GM21515 (cell line): ENCODE measurements around the gene MAN1A1.
"Not testable (repeated sequence)": the region's sequence is repeated elsewhere in the genome, so short reads cannot be mapped to it uniquely, and the experiment has no call there.

ENCODE experiments used
- ATAC-seq: cut with Tn5 transposase; IDR thresholded peaks from one replicate; pipeline ENCODE4 v1.9.1; 2021; ENCODE audit not compliant: unreplicated experiment

MAN1A1 gene

GRCh38 chr6:119307056-119307455 lies 42.5 kb downstream of the MAN1A1 start:
- no peak for ATAC-seq

DNA sequence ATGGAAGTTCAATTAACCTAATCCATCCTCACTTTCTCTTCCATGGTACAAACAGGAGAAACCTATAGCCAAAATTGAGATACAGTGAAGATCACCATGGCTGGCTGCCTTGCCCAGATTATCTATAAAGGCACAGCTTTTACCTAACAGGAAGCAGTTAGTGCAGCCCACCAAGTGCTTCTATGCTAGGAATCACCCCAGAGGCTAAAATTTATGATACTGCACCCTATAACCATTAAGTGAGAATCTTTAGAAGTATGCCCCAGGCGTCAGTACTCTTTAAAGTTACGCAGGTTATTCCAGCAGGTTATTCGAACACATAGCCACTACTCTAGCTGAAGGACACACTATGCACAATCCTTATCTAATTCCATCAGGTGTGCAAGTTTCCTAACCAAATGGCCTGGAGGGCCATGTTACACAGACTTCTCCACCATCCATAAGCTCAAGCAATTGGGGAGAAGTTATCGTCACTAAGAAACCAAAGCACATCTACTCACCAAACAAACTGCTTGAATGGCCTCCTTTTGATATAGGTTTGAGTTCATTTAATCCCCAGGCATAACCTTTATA lies 43.1 kb downstream of the MAN1A1 start:
- no peak for ATAC-seq

DNA sequence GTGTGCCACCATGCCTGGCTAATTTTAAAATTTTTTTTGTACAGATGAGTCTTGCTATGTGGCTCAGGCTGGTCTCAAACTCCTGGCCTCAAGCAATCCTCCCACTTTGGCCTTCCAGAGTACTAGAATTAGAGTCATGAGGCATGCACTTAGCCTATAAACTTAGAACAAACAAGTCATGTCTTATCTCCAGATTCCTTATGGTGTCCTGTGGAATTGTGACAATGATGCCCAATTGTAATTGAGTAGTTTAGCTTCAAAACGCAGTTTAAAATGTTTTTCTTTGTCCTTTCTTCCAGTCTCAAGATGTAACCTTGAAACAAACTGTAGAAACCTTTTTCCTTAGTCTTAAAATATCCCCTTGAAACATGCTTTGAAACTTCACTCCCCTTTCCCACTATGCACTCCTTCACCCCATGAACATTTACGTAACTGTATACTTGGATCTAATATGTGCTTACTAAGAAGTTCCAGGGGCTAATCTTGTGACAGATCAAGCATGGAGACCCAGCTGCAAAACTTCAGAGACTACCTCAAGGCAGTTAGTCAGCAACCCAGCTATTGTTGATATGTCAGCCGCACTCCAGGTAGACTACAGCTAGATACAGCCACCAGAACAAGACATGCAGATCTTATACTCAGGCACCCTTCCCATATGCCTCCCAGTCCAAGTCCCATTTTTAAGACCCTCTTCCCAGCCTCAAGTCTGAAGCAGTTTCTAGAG lies 46.2 kb downstream of the MAN1A1 start:
- ATAC-seq = no peak

GRCh38 chr6:119301429-119301828 lies 48.1 kb downstream of the MAN1A1 start:
- no peak for ATAC-seq

- ATAC-seq = no peak
Observed at GRCh38 chr6:119299694-119300093, 49.9 kb downstream of the MAN1A1 start.

- no peak for ATAC-seq
Observed at GRCh38 chr6:119297049-119297448, 52.5 kb downstream of the MAN1A1 start.

DNA sequence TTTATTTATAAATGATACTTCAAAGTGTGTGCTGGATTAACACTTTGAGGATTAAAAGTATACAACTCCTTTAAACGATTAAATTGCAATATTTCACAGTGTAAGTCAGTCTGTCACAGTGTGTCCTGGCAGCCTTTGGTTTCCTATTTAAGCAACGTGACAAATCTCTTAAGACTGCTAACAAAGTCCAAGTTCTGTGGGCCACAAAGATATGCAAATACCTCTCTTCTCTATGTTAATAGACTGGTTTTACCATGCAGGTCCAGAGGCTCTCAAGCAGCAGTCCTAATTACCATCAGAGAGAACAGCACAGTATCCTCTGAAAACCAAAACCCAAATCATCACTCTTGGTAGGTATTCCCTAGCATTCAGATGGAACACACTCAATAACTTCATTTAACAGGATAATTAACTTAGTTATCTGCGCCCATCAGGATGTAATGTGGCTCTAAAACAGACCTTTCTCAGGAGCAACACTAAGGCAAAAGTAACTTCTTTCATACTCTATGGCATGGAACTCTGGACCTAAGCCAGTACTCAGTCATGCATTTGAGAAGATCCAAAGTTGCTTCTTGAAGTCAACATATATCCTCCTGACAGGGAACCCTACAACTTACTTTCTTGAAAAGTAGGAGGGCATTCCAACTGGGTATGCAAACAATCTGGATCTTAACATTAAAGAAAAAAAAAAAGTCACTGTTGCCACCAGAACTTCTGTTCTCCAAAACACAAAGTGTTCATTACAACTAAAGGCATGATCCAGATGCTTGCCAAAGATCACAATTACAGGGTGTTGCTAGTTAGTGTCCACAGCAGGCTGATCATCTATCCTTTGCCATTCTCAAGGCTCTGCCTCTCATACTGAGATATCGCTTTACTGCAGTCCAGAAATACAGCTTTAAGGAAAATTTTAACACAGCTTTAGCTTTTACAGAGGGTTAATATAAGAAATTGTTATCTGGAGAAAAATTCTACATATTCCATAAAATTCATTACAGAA lies 53.2 kb downstream of the MAN1A1 start:
- ATAC-seq = no peak

GRCh38 chr6:119294984-119295383 lies 54.6 kb downstream of the MAN1A1 start:
- ATAC-seq = no peak

DNA sequence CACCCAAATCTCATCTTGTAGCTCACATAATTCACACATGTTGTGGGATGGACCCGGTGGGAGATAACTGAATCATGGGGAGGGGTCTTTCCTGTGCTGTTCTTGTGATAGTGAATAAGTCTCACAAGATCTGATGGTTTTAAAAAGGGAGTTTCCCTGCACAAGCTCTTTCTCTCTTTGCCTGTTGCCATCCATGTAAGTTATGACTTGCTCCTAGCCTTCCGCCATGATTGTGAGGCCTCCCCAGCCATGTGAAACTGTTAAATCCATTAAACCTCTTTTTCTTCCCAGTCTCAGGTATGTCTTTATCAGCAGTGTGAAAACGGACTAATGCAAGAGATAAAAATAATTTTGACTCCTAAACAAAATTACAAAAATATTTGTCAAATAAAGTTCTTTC lies 58.5 kb downstream of the MAN1A1 start:
- not testable (repeated sequence) for ATAC-seq

- ATAC-seq = no peak
Observed at GRCh38 chr6:119290306-119290705, 59.3 kb downstream of the MAN1A1 start.

- no peak for ATAC-seq
Observed at GRCh38 chr6:119289651-119290050, 59.9 kb downstream of the MAN1A1 start.

GRCh38 chr6:119285908-119286625 lies 63.5 kb downstream of the MAN1A1 start:
- no peak for ATAC-seq

DNA sequence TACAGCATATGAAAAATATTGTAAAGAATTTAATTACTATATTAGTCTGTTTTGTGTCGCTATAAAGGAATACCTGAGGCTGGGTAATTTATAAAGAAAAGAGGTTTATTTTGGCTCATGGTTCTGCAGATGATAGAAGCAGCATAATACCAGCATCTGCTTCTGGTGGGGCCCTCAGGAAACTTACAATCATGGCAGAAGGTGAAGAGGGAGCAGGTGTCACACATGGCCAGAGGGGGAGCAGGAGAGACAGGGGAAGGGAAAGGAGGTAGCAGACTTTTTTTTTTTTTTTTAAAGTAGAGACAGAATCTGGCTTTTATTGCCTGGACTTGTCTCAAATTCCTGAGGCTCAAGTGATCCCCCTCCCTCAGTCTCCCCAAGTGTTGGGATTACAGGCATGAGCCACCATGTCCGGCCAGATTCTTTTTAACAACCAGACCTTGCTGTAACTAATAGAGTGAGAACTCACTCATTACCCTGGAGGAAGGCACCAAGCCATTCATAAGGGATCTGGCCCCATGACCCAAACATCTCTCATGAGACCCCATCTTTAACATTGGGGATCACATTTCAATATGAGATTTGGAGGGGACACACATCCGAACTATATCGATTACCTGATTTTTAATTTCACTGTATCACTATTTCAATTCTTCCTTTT lies 64.6 kb downstream of the MAN1A1 start:
- ATAC-seq = no peak

GRCh38 chr6:119283979-119284545 lies 65.5 kb downstream of the MAN1A1 start:
- ATAC-seq = no peak

DNA sequence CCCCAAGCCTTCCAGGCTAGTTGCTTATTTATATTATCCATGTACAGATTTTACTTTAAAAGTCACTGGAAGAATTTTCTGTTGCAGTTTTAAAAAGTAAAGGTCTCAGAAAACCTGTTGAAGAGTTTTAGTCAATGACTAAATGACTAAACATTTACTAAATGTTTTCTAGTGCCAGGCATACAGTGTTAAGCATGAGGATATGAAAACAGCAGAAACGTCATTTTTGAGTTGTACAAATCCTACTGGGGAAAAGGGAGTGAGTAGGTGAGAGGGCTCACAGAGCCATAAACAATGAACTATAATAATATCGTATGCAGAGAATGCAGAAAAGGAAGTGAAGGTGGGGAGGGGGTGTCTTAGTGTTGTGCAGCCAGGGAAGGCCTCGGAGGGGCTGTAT lies 66.3 kb downstream of the MAN1A1 start:
- no peak for ATAC-seq

GRCh38 chr6:119280668-119281067 lies 68.9 kb downstream of the MAN1A1 start:
- no peak for ATAC-seq

DNA sequence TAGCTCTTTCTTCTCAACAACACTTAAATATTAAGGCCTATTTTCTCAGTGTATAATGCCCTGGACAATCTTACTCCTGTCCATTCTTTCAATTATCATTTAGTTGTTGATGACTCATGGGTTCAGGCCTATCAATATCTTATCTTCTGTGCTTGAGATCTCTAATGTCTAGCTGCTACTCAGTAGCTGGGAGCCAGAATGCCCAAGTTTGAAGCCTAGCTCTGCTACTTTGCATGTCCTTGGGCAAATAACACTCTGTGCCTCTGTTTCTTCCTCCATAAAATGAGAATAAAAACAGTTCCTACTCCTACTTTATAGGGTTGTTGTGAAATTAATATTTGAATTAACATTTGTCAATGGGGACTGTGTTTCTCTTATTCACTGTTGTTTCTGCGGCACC lies 69.5 kb downstream of the MAN1A1 start:
- no peak for ATAC-seq

GRCh38 chr6:119278625-119279024 lies 70.9 kb downstream of the MAN1A1 start:
- ATAC-seq = no peak

DNA sequence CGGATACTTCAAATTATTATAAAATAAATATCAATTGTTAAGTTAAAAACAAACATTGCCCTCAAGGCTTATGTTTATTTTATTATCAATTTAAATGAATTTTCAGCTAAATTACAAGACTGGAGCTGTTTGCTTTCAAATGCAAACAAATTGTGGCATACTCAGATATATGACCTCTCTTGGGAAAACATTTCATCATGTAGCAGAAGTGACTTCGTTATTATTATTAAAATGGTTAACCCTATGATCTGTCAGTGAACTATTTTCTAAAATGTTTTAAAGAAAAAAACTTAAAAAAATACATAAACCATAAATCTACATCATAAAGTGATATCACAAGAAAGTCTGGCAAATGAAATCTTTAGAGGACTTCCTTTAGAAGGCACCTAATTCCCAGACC lies 72.5 kb downstream of the MAN1A1 start:
- ATAC-seq = no peak

DNA sequence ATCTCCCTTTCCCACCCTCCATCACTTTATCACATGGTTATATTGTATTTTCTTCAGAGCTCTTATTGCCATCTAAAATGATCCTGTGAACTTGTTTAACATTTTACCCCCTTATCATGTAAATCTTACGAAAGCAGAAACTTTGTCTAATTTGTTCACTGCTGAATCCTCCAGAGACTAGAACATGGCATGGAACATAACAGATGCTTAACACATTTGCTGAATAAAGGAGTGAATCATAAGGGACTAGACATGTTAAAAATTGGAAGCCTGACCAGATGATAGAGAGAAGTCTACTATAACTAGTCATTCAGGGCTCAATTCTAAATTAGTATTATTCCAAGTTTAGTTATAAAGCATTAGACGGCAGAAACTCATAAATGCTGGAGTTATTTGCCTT lies 73.3 kb downstream of the MAN1A1 start:
- no peak for ATAC-seq
